Progenitor cell of endocrine pancreas (in vitro differentiated cells): ENCODE data around the gene IGFBP7. TPM values are rescaled to one million over a fixed set of nuclear protein-coding genes. Genes with fewer than 3 reads are reported as not detected.

Experiments
- DNase-seq: peaks from one replicate; pipeline ENCODE4 v3.0.0; 2021; ENCODE audit warnings: low spot score; ENCODE audit not compliant: unreplicated experiment
- H3K27ac Mint-ChIP-seq: 2 replicates; pipeline ENCODE4 v1.8.0; 2021; ENCODE audit warnings: mild to moderate bottlenecking, moderate library complexity, mixed read lengths
- H3K27me3 Mint-ChIP-seq: 2 replicates; pipeline ENCODE4 v1.8.0; 2021; ENCODE audit warnings: mixed read lengths
- H3K36me3 Mint-ChIP-seq: 2 replicates; pipeline ENCODE4 v1.8.0; 2022; ENCODE audit warnings: mixed read lengths; ENCODE audit not compliant: insufficient read depth
- H3K4me1 Mint-ChIP-seq: 2 replicates; pipeline ENCODE4 v1.8.0; 2021; ENCODE audit warnings: low read depth, mixed read lengths
- H3K4me3 Mint-ChIP-seq: 2 replicates; pipeline ENCODE4 v1.8.0; 2021; ENCODE audit warnings: low read depth, mild to moderate bottlenecking, moderate library complexity, mixed read lengths
- H3K9me3 Mint-ChIP-seq: 2 replicates; pipeline ENCODE4 v1.8.0; 2021; ENCODE audit warnings: low read depth, mixed read lengths
- CTCF ChIP-seq: fragments of 200-600 bp; sonication (generic); IDR thresholded peaks from one replicate; pipeline ENCODE4 v1.5.0; 2021; ENCODE audit warnings: antibody characterized with exemption, mild to moderate bottlenecking; ENCODE audit not compliant: unreplicated experiment
- total RNA-seq: library from RNA; stranded (reverse); gene quantifications from 2 replicates; pipeline ENCODE4 v1.2.1, GENCODE V29; 2021

The IGFBP7 gene
- total RNA-seq, 1 donor from 2014 or later = 8.4 TPM

GRCh38 chr4:57122959-57123358 lies 12.8 kb upstream of the IGFBP7 start:
- no peak for TF ChIP-seq CTCF
- no peak overlapping the region for H3K4me3 Mint-ChIP-seq
- peaks cover 1% of the 10 kb centered on the region for H3K36me3 Mint-ChIP-seq
- no peaks in the 10 kb centered on the region for H3K4me1 Mint-ChIP-seq
- no peak overlapping the region for H3K27ac Mint-ChIP-seq
- no peak for DNase-seq
- peaks cover 15% of the 10 kb centered on the region for H3K27me3 Mint-ChIP-seq
- peaks cover 18% of the 10 kb centered on the region for H3K9me3 Mint-ChIP-seq

GRCh38 chr4:57119054-57119651 lies 9.0 kb upstream of the IGFBP7 start:
- DNase-seq = no peak
- no peak overlapping the region for H3K4me3 Mint-ChIP-seq
- H3K27me3 Mint-ChIP-seq = peaks cover 34% of the 10 kb centered on the region
- H3K27ac Mint-ChIP-seq = no peak overlapping the region
- H3K4me1 Mint-ChIP-seq = no peaks in the 10 kb centered on the region
- TF ChIP-seq CTCF = no peak
- no peaks in the 10 kb centered on the region for H3K36me3 Mint-ChIP-seq
- peaks cover 4% of the 10 kb centered on the region for H3K9me3 Mint-ChIP-seq

GRCh38 chr4:57117491-57117890 lies 7.3 kb upstream of the IGFBP7 start:
- Mint-ChIP-seq H3K9me3 (no peaks in the 10 kb centered on the region), H3K27ac (no peak overlapping the region), H3K4me1 (no peaks in the 10 kb centered on the region), H3K4me3 (no peak overlapping the region), H3K36me3 (no peaks in the 10 kb centered on the region), H3K27me3 (peaks cover 48% of the 10 kb centered on the region)
- TF ChIP-seq CTCF = no peak
- no peak for DNase-seq

GRCh38 chr4:57116245-57116644 lies 6.1 kb upstream of the IGFBP7 start:
- Mint-ChIP-seq H3K9me3 (no peaks in the 10 kb centered on the region), H3K27me3 (peaks cover 60% of the 10 kb centered on the region), H3K27ac (no peak overlapping the region), H3K4me1 (peaks cover 2% of the 10 kb centered on the region), H3K4me3 (no peak overlapping the region), H3K36me3 (no peaks in the 10 kb centered on the region)
- TF ChIP-seq CTCF = no peak
- no peak for DNase-seq

- Mint-ChIP-seq H3K4me1 (peaks cover 8% of the 10 kb centered on the region), H3K27ac (no peak overlapping the region), H3K36me3 (no peaks in the 10 kb centered on the region), H3K4me3 (no peak overlapping the region), H3K9me3 (no peaks in the 10 kb centered on the region), H3K27me3 (peaks cover 68% of the 10 kb centered on the region)
- TF ChIP-seq CTCF = no peak
- no peak for DNase-seq
Observed at GRCh38 chr4:57114973-57115372, 4.8 kb upstream of the IGFBP7 start.
